Natural killer cell (primary cell): ENCODE measurements around the gene SNX9. TPM values are rescaled to one million over a fixed set of nuclear protein-coding genes. Genes with fewer than 3 reads are reported as not detected.

Experiments used
- ATAC-seq, 3 donors: fragments of 150-1000 bp in 2 of 3; fragments of 200-7000 bp in 1 of 3; cut with Tn5 transposase; 1 replicate in 1 of 3; 2 replicates in 2 of 3; pipeline ENCODE4 v1.10.0; 2021; ENCODE audit warnings: mild to moderate bottlenecking in 2 of 3, moderate library complexity in 2 of 3
- DNase-seq, 2 donors: peaks; one replicate each; pipeline versions ENCODE4 v3.0.0 to v3.0.0-alpha.2; 2013 to 2021; ENCODE audit warnings: mixed read lengths in 1 of 2
- H3K27ac ChIP-seq: one replicate; pipeline ENCODE4 v1.5.1; 2013; ENCODE audit warnings: mild to moderate bottlenecking, low read length
- H3K27me3 ChIP-seq: one replicate; pipeline ENCODE4 v1.6.1; 2013; ENCODE audit warnings: low read length; ENCODE audit not compliant: control insufficient read depth, insufficient read depth
- H3K36me3 ChIP-seq: one replicate; pipeline ENCODE4 v1.6.1; 2013; ENCODE audit warnings: low read length; ENCODE audit not compliant: control insufficient read depth, insufficient read depth
- H3K4me1 ChIP-seq: one replicate; pipeline ENCODE4 v1.6.1; 2013; ENCODE audit warnings: low read length; ENCODE audit not compliant: control insufficient read depth, insufficient read depth
- H3K4me3 ChIP-seq: one replicate; pipeline ENCODE4 v1.5.1; 2013; ENCODE audit warnings: low read length
- H3K9me3 ChIP-seq: one replicate; pipeline ENCODE4 v1.6.1; 2013; ENCODE audit warnings: low read length; ENCODE audit not compliant: control insufficient read depth, insufficient read depth
- H3K27ac Mint-ChIP-seq, 2 donors: one replicate each; pipeline ENCODE4 v1.8.0; 2022; ENCODE audit warnings: mild to moderate bottlenecking in 2 of 2, mixed read lengths in 2 of 2, moderate library complexity in 1 of 2
- H3K27me3 Mint-ChIP-seq, 2 donors: one replicate each; pipeline ENCODE4 v1.8.0; 2022; ENCODE audit warnings: low read depth in 2 of 2, mixed read lengths in 2 of 2
- H3K36me3 Mint-ChIP-seq: one replicate; pipeline ENCODE4 v1.8.0; 2022; ENCODE audit warnings: mixed read lengths
- H3K4me1 Mint-ChIP-seq, 2 donors: one replicate each; pipeline ENCODE4 v1.8.0; 2022; ENCODE audit warnings: mixed read lengths in 2 of 2
- H3K4me3 Mint-ChIP-seq: one replicate; pipeline ENCODE4 v1.8.0; 2022; ENCODE audit warnings: mild to moderate bottlenecking, moderate library complexity, mixed read lengths
- H3K9me3 Mint-ChIP-seq, 2 donors: one replicate each; pipeline ENCODE4 v1.8.0; 2022; ENCODE audit warnings: mixed read lengths in 2 of 2
- WGBS: methylation state at CpG from one replicate; pipeline ENCODE4 v1.1.7; 2013; ENCODE audit warnings: missing lambda C conversion rate; ENCODE audit not compliant: insufficient coverage; 5-methylcytosine and 5-hydroxymethylcytosine counted together
- intact Hi-C: fragments of 100-400 bp; cut with micrococcal nuclease; formaldehyde crosslinking; loops from one replicate; pipeline ENCODE4 v1.14.2; 2022
- total RNA-seq, 4 donors: library from RNA; stranded (reverse); fragments of 120-200 nt in 1 of 4; gene quantifications; one replicate each; pipeline versions ENCODE4 v1.2.3 to v1.2.4, GENCODE V29; 2013 to 2022
- TF ChIP-seq, protein P1 (sequence below): fragments of 200-600 bp; IDR thresholded peaks from one replicate; pipeline ENCODE4 v1.8.0; 2022; ENCODE audit warnings: antibody characterized with exemption

The SNX9 gene
- 1 to 10 TPM; 6.0 to 9.7 (median 7.3) TPM for total RNA-seq
- total RNA-seq (2013): 14.0 TPM

DNA sequence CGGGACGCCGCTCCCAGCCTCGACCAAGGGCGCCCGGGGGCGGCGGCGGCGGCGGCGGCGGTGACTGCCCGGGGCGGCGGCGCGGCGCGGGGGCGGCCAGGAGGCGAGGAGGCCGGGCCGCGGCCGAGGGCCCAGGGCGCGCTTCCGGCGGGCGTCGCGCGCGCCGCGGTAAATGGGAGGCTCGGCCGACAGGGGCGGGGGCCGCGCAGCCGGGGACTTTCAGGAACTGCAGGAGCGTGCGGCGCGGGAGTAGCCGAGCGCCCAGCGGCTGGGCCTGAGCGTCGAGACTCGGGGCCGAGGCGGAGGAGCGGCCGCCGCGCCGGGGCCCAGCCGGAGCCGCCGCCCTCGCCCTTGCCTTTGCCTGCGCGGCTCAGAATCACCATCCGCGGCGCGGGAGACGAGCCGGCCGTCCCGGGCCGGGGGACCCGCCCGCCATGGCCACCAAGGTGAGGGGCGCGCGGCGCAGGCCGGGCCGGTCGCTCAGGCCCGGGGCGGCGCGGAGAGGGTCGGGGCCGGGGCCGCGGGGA is at the start of gene SNX9:
Gene SNX9 (plus strand): TSS at position 246 of the 527 bp plus-strand sequence. CDS start 189 bp downstream, at position 435.
- DNase-seq (peak; percentile 51 to 82), ATAC-seq (peak; percentile 84 to 87 (median 86))
- Histone ChIP-seq H3K4me3 (peak within 1 kb of the TSS; percentile 63), H3K4me1 (peaks cover 15% of the 10 kb centered on the region), H3K27me3 (peaks cover 10% of the 10 kb centered on the region), H3K27ac (peak within 1 kb of the TSS; percentile 55), H3K9me3 (no peaks in the 10 kb centered on the region), H3K36me3 (no peaks in the 10 kb centered on the region)
- peak within 1 kb of the TSS; percentile 97 for H3K4me3 Mint-ChIP-seq
- WGBS: under 1% methylated on average over 92 of the region's 92 CpGs
- peaks cover 9 to 17% of the 10 kb centered on the region in 2 donors for H3K4me1 Mint-ChIP-seq
- H3K27me3 Mint-ChIP-seq: peaks cover 3 to 14% of the 10 kb centered on the region in 2 donors
- H3K27ac Mint-ChIP-seq: peak within 1 kb of the TSS; percentile 77 to 89
- TF ChIP-seq, protein P1, sequence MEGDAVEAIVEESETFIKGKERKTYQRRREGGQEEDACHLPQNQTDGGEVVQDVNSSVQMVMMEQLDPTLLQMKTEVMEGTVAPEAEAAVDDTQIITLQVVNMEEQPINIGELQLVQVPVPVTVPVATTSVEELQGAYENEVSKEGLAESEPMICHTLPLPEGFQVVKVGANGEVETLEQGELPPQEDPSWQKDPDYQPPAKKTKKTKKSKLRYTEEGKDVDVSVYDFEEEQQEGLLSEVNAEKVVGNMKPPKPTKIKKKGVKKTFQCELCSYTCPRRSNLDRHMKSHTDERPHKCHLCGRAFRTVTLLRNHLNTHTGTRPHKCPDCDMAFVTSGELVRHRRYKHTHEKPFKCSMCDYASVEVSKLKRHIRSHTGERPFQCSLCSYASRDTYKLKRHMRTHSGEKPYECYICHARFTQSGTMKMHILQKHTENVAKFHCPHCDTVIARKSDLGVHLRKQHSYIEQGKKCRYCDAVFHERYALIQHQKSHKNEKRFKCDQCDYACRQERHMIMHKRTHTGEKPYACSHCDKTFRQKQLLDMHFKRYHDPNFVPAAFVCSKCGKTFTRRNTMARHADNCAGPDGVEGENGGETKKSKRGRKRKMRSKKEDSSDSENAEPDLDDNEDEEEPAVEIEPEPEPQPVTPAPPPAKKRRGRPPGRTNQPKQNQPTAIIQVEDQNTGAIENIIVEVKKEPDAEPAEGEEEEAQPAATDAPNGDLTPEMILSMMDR: no peak
- H3K36me3 Mint-ChIP-seq: no peaks in the 10 kb centered on the region
- intact Hi-C loops: loop anchor here (5.0 kb wide), 1 partner anchor 61 kb away; no protein-coding TSS in a partner anchor
- H3K9me3 Mint-ChIP-seq: no peaks in the 10 kb centered on the region

- no peak overlapping the region for H3K4me3 ChIP-seq
- peaks cover 25 to 26% of the 10 kb centered on the region in 2 donors for H3K27me3 Mint-ChIP-seq
- intact Hi-C loops: no loop called here
- H3K9me3 ChIP-seq: no peaks in the 10 kb centered on the region
- H3K9me3 Mint-ChIP-seq: no peaks in the 10 kb centered on the region
- H3K36me3 Mint-ChIP-seq: no peaks in the 10 kb centered on the region
- H3K27ac ChIP-seq: no peak overlapping the region
- no peaks in the 10 kb centered on the region for H3K36me3 ChIP-seq
- H3K4me3 Mint-ChIP-seq: no peak overlapping the region
- peaks cover 0 to 18% of the 10 kb centered on the region in 2 donors for H3K4me1 Mint-ChIP-seq
- TF ChIP-seq, protein P1: no peak
- ATAC-seq (no peak), DNase-seq (no peak)
- H3K27me3 ChIP-seq: no peaks in the 10 kb centered on the region
- WGBS: 83% methylated on average over 10 of the region's 10 CpGs
- H3K27ac Mint-ChIP-seq: peak overlapping the region in 1 of 2 donors; percentile 7
- H3K4me1 ChIP-seq: peaks cover 12% of the 10 kb centered on the region
Observed at GRCh38 chr6:157773248-157773773, 49.7 kb upstream of the SNX9 start.

DNA sequence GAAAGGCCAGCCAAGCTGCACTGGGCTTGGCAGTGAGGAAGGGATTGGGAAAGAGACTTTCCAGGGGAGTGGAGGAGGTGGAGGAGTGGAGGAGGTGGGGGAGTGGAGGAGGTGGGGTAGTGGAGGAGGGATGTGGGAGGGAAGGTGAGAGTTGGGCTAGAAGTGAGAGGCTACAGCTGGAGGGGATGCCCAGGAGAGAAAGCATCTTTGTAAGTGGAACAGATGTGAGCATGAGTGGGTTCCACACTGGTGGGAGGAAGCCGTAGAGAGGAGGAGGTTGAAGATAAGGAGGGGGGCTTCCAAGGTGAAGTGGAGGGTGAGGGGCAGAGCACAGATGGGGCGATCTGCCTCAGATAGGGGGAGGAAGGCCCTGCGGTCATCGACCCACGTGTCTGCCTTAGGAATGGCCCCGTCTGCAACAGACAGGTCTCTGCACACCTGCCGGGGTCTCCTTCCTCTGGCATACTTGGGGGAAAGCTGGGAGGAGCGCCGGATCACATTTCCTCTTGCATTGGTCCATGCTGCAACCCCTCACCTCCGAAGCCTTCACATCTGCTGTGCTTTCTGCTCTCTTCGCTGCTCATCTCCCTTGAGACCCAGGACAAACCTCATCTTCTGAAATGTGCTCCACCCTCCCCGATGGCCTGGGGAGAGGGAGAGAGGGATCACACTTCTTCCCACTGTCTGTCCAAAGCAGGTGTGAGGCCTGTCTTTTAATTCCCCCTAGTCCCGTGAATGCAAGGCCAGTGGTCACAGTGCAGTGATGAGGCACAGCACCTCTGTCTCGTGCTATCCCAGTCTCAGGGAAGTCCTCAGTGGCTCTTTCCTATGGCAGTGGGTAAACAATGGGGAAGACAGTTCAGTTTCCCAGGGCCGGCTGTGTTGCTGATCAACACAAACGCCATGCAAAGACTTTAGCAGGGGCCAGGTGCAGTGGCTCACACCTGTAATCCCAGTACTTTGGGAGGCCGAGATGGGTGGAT is 48.6 kb upstream of the SNX9 start:
- DNase-seq (peak in 1 of 2 donors; percentile 42), ATAC-seq (peak in 2 of 3 donors; percentile 40 to 54)
- H3K27ac Mint-ChIP-seq: peak overlapping the region in 1 of 2 donors; percentile 7
- H3K36me3 ChIP-seq: no peaks in the 10 kb centered on the region
- no peak overlapping the region for H3K4me3 ChIP-seq
- no peak overlapping the region for H3K27ac ChIP-seq
- WGBS: 81% methylated on average over 17 of the region's 17 CpGs
- TF ChIP-seq, protein P1: no peak
- H3K27me3 Mint-ChIP-seq: peaks cover 22 to 25% of the 10 kb centered on the region in 2 donors
- no peaks in the 10 kb centered on the region for H3K27me3 ChIP-seq
- no peaks in the 10 kb centered on the region for H3K36me3 Mint-ChIP-seq
- no peaks in the 10 kb centered on the region for H3K9me3 Mint-ChIP-seq
- intact Hi-C loops: no loop called here
- H3K9me3 ChIP-seq: no peaks in the 10 kb centered on the region
- peaks cover 0 to 14% of the 10 kb centered on the region in 2 donors for H3K4me1 Mint-ChIP-seq
- peaks cover 4% of the 10 kb centered on the region for H3K4me1 ChIP-seq
- H3K4me3 Mint-ChIP-seq: no peak overlapping the region
